ENCODE results near the gene BNC2. TPM values are rescaled to one million over a fixed set of nuclear protein-coding genes. Genes with fewer than 3 reads are reported as not detected.

Gene BNC2
- total RNA-seq, 4 donors from 2014 or later = 20.5 to 55.4 (median 26.2) TPM

- Histone ChIP-seq H3K27ac (no peak overlapping the region), H3K36me3 (no peaks in the 10 kb centered on the region), H3K9me3 (no peaks in the 10 kb centered on the region), H3K27me3 (no peaks in the 10 kb centered on the region), H3K4me3 (no peak overlapping the region), H3K4me1 (no peaks in the 10 kb centered on the region)
- intact Hi-C loops (cut with DNase I; ENCODE audit: low total_unique reads) (no loop called here), in situ Hi-C loops (cut with MboI; ENCODE audit: low pct_ligation_motif_present in 1 of 4, low pct_unique_long_range_greater_than_20kb in 1 of 4, low sequenced_read_pairs in 3 of 4) (no loop called here)
- TF ChIP-seq POLR2AphosphoS5 (IDR thresholded peaks at IDR 0.05) (no peak), EP300 (IDR thresholded peaks at IDR 0.05; ENCODE audit: low read depth) (no peak), POLR2A (IDR thresholded peaks at IDR 0.05) (no peak)
- TF ChIP-seq, protein P1, sequence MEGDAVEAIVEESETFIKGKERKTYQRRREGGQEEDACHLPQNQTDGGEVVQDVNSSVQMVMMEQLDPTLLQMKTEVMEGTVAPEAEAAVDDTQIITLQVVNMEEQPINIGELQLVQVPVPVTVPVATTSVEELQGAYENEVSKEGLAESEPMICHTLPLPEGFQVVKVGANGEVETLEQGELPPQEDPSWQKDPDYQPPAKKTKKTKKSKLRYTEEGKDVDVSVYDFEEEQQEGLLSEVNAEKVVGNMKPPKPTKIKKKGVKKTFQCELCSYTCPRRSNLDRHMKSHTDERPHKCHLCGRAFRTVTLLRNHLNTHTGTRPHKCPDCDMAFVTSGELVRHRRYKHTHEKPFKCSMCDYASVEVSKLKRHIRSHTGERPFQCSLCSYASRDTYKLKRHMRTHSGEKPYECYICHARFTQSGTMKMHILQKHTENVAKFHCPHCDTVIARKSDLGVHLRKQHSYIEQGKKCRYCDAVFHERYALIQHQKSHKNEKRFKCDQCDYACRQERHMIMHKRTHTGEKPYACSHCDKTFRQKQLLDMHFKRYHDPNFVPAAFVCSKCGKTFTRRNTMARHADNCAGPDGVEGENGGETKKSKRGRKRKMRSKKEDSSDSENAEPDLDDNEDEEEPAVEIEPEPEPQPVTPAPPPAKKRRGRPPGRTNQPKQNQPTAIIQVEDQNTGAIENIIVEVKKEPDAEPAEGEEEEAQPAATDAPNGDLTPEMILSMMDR (IDR thresholded peaks at IDR 0.05) = no peak
- WGBS, 2 donors (ENCODE audit: low coverage in 1 of 2) = 88 to 92% methylated on average over 5 of the region's 5 CpGs
- DNase-seq = no peak
Measured at GRCh38 chr9:16422114-16422513, 448.4 kb downstream of the BNC2 start.

DNA sequence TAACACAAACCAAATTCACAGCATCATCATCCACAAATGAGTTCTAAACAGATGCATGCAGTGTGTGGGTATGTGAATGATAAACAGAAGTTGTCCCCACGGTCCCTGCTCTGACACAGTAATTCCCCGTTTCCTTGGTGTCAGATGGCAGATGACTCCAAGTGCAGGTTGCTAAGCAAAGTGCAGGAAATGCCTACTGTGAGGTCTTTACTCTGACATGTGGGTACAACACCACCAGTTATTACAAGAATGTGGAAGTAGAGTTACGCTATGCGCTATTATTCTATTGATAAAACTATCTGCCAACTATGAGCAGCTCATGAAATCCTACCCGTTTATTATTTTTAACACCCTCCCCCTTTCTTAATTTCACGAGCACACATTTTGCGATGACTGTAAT, 448.9 kb downstream of the BNC2 start:
- DNase-seq = no peak
- Histone ChIP-seq H3K36me3 (no peaks in the 10 kb centered on the region), H3K27ac (no peak overlapping the region), H3K4me3 (no peak overlapping the region), H3K27me3 (no peaks in the 10 kb centered on the region), H3K9me3 (no peaks in the 10 kb centered on the region), H3K4me1 (peaks cover 0 to 2% (median 0%) of the 10 kb centered on the region in 4 donors)
- in situ Hi-C loops (cut with MboI; ENCODE audit: low pct_ligation_motif_present in 1 of 4, low pct_unique_long_range_greater_than_20kb in 1 of 4, low sequenced_read_pairs in 3 of 4) (no loop called here), intact Hi-C loops (cut with DNase I; ENCODE audit: low total_unique reads) (no loop called here)
- TF ChIP-seq EP300 (IDR thresholded peaks at IDR 0.05; ENCODE audit: low read depth) (no peak), POLR2AphosphoS5 (IDR thresholded peaks at IDR 0.05) (no peak), POLR2A (IDR thresholded peaks at IDR 0.05) (no peak)
- TF ChIP-seq, protein P1 (IDR thresholded peaks at IDR 0.05) = no peak
- 75 to 76% methylated on average over 5 to 7 of the region's 7 CpGs for WGBS, 2 donors (ENCODE audit: low coverage in 1 of 2)

GRCh38 chr9:16419124-16419523, 451.3 kb downstream of the BNC2 start:
- no peaks in the 10 kb centered on the region for H3K36me3 ChIP-seq
- TF ChIP-seq EP300 (IDR thresholded peaks at IDR 0.05; ENCODE audit: low read depth) = no peak
- TF ChIP-seq, protein P1 (IDR thresholded peaks at IDR 0.05) = no peak
- TF ChIP-seq POLR2AphosphoS5 (IDR thresholded peaks at IDR 0.05) = no peak
- no peak for TF ChIP-seq POLR2A (IDR thresholded peaks at IDR 0.05)
- H3K4me3 ChIP-seq = no peak overlapping the region
- in situ Hi-C loops (cut with MboI; ENCODE audit: low pct_ligation_motif_present in 1 of 4, low pct_unique_long_range_greater_than_20kb in 1 of 4, low sequenced_read_pairs in 3 of 4) = no loop called here
- H3K9me3 ChIP-seq = no peaks in the 10 kb centered on the region
- no peak for DNase-seq
- no peak overlapping the region for H3K27ac ChIP-seq
- WGBS, 2 donors (ENCODE audit: low coverage in 1 of 2) = 90 to 96% methylated on average over 4 to 12 of the region's 12 CpGs
- intact Hi-C loops (cut with DNase I; ENCODE audit: low total_unique reads) = no loop called here
- no peaks in the 10 kb centered on the region for H3K27me3 ChIP-seq
- peaks cover 0 to 12% (median 2%) of the 10 kb centered on the region in 4 donors for H3K4me1 ChIP-seq

GRCh38 chr9:16418721-16419120, 451.7 kb downstream of the BNC2 start:
- Histone ChIP-seq H3K27ac (no peak overlapping the region), H3K4me3 (no peak overlapping the region), H3K36me3 (no peaks in the 10 kb centered on the region), H3K4me1 (peaks cover 1 to 15% (median 4%) of the 10 kb centered on the region in 4 donors), H3K27me3 (no peaks in the 10 kb centered on the region), H3K9me3 (no peaks in the 10 kb centered on the region)
- intact Hi-C loops (cut with DNase I; ENCODE audit: low total_unique reads) = no loop called here
- in situ Hi-C loops (cut with MboI; ENCODE audit: low pct_ligation_motif_present in 1 of 4, low pct_unique_long_range_greater_than_20kb in 1 of 4, low sequenced_read_pairs in 3 of 4) = no loop called here
- TF ChIP-seq POLR2A (IDR thresholded peaks at IDR 0.05) (no peak), EP300 (IDR thresholded peaks at IDR 0.05; ENCODE audit: low read depth) (no peak), POLR2AphosphoS5 (IDR thresholded peaks at IDR 0.05) (no peak)
- TF ChIP-seq, protein P1 (IDR thresholded peaks at IDR 0.05) = no peak
- DNase-seq = no peak
- WGBS, 2 donors (ENCODE audit: low coverage in 1 of 2) = 80 to 81% methylated on average over 1 to 6 of the region's 6 CpGs
